Stimulated activated CD4-positive, alpha-beta T cell treated with anti-CD3 and anti-CD28 coated beads, TNF-alpha, amount 100 ng/mL, for 48 hours (primary cell): ENCODE data around the gene MYL11.
"Not testable (repeated sequence)": the region's sequence is repeated elsewhere in the genome, so short reads cannot be mapped to it uniquely, and the experiment has no call there.

ENCODE experiments used
- DNase-seq, 3 donors: peaks; one replicate each; pipeline ENCODE4 v3.0.0-alpha.2; 2020; ENCODE audit warnings: low read depth in 3 of 3

Gene MYL11

DNA sequence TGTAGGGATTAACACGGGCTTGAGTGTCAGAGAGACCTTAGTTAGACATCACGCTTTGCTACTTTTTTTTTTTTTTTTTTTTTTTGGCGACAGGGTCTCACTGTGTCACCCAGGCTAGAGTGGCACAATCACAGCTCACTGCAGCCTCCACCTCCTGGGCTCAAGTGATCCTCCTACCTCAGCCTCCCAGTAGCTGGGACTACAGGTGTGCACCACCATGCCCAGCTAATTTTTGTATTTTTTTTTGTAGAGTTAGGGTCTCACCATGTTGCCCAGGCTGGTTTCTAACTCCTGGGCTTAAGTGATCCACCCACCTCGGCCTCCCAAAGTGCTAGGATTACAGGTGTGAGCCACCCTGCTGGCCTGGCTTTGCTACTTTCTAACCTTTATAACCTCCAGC, 22.0 kb downstream of the MYL11 start:
- not testable (repeated sequence) for DNase-seq

DNA sequence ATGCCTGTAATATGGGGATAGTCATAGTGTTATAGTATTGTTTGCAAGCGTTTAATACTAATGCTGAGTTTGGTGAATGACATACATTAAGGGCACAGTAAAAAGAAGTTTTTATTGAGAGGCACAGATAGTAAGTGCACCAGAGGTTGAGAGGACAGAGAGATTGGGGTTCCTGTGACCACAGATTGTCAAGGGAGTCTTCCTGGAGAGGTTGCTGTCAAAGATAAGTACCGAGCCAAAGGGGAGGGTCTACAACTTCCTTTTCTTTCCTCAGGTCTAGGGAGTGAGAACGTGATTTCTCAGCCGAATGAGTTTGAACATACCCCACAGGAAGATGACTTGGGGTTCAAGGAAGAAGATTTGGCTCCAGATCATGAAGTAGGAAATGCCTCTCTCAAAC, 22.5 kb downstream of the MYL11 start:
- no peak for DNase-seq

DNA sequence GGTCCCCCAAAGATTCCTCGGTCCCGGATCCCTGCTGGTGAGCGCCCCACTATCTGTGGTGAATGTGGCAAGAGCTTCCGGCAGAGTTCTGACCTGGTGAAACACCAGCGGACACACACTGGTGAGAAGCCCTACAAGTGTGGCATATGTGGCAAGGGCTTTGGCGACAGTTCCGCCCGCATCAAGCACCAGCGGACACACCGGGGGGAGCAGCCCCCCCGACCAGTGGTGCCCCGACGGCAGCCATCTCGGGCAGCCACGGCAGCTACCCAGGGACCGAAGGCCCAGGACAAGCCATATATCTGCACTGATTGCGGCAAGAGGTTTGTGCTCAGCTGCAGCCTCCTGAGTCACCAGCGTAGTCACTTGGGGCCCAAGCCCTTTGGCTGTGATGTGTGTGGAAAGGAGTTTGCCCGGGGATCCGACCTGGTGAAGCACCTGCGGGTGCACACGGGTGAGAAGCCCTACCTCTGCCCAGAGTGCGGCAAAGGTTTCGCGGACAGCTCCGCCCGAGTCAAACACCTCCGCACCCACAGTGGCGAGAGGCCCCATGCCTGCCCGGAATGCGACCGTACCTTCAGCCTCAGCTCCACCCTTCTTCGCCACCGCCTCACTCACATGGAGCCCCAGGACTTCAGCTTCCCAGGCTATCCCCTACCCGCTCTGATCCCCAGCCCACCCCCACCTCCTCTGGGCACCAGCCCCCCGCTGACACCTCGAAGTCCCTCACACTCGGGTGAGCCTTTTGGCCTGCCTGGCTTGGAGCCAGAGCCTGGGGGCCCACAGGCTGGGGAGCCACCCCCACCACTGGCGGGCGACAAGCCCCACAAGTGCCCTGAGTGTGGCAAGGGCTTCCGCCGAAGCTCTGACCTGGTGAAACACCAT, 23.4 kb downstream of the MYL11 start:
- DNase-seq, result no peak

DNA sequence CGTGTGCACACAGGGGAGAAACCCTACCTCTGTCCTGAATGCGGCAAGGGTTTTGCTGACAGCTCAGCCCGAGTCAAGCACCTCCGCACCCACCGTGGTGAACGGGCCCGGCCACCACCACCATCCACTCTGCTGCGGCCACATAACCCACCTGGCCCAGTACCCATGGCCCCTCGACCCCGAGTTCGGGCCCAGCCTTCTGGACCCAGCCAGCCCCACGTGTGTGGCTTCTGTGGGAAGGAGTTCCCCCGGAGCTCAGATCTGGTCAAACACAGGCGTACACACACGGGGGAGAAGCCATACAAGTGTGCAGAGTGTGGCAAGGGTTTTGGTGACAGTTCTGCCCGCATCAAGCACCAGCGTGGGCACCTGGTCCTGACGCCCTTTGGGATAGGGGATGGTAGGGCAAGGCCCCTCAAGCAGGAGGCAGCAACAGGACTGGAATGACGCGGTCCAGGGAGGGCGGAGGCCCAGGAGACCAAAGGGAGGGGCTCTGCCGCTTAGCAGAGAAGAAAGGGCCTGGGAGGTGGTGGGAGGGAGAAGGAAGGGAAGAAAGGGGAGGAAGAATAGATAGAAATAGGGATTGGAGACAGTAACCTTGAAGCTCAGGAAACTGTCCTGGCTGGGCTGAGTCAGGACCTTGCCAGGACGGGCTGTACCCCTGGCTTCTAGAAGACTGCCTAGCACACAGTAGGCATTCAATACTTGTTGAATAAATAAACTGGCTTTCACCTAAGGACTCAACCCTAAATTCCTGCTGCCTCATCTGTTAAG, 24.2 kb downstream of the MYL11 start:
- DNase-seq, result no peak

DNA sequence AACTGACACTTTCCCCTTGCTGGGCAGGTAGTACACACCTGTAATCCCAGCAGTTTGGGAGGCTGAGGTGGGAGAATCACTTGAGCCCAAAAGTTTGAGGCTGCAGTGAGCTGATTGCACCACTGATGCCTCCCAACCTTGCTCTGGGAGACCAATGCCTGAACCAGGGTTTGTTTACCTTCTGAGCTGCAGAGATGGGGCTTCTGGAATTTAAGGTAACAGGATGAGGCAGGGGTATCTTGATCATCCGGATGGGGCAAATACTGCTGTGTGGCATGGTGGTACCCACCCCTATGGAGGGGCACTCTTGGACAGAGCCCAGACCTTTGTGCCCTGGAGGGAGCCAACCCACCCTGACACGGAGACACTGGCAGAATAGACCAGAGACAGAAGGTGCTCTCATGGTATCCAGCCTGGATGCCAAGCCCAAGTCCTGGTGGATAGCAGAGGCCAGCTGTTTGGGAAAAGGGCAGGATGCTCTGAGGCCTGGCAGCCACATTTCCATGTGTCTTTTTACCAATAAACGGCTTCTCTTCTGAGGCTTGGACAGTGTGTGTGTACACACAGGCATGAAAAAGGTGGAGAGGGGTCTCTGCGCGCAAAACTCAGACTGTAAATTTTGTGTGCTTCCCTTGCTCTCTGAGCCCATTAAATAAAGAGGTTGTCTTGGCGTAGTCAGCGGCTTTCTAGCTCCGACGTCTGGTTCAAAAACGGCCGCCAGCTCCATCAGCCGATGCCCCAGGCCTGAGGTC, 25.0 kb downstream of the MYL11 start:
- no peak for DNase-seq

DNA sequence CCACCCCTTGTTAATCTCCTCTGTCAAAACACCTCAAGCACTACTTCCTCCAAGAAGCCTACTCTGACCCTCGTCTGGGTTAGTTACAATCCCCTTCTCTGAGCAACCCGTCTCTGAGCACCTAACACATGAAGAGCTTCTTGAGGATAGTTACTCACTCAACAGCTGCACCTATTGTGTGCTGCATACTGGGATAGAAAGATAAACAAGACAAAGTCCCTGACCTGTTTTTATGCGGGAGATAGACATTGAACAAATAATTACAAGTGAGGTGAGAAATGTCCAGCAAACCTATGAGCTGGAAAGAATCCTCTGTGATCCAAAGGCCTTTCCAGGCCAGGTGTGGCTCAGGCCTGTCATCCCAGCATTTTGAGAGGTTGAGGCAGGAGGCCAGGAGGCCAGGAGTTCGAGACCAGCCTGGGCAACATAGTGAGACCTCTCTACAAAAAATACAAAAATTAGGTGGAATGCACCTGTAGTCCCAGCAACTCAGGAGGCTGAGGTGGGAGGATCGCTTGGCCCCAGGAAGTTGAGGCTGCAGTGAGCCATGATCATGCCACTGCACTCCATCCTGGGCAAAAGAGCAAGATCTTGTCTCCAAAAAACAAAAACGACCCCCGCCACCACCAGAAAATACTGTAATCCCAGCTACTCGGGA, 27.3 kb downstream of the MYL11 start:
- no peak for DNase-seq

DNA sequence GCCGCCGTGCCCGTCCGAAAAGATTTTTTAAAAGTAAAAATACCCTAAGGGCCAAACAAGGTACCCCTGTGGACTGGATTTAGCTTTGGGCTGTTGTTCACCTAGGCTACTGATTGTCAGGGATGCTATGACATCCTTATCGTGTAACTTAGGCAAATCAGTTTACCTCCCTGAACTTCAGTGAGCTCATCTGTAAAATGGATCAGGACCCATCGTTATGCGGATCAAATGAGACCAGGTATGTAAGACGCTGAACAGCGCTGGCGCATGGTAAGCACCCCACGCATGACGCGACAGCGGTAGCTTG, 32.1 kb downstream of the MYL11 start:
- no peak for DNase-seq

DNA sequence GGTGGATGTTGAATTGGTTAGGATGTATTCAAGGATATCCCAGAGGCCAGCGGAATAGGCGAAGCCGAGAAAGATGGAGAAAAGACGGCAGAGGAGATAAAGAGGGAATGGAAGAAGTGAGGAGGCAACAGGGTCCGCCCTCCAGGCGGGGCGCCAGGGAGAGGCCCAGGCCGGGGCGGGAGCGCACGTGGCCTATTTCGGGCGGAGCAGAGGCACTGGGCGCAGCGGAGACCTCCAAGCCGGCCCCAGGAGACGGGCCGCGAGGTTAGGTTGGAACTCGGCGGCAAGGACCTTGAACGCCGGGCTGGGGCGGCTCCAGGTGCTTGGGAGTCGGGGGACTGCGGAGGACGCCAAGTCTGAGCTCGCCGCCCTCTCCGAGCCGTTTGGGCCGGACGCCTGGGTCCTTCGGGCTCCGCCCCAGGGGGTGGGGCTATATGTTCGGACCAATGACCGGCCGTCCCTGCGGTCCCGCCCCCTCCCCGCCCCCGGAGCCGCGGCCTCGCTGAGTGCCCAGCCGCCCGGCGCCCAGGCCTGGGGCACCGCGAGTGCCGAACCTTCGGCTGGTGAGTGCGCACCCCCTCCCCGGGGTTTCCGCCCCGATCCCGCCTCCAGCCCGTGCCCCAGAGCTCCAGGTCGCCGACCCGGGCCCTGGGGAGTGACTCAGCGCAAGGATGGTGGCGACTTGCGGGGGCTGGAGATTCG, 32.7 kb downstream of the MYL11 start, which contains the start of gene ZNF771:
Gene ZNF771, plus strand, starts transcription at position 505 of the 702 bp plus-strand sequence. CDS start 448 bp downstream, outside the sequence.
- DNase-seq, result peak; percentile 85 to 98 (median 90)

DNA sequence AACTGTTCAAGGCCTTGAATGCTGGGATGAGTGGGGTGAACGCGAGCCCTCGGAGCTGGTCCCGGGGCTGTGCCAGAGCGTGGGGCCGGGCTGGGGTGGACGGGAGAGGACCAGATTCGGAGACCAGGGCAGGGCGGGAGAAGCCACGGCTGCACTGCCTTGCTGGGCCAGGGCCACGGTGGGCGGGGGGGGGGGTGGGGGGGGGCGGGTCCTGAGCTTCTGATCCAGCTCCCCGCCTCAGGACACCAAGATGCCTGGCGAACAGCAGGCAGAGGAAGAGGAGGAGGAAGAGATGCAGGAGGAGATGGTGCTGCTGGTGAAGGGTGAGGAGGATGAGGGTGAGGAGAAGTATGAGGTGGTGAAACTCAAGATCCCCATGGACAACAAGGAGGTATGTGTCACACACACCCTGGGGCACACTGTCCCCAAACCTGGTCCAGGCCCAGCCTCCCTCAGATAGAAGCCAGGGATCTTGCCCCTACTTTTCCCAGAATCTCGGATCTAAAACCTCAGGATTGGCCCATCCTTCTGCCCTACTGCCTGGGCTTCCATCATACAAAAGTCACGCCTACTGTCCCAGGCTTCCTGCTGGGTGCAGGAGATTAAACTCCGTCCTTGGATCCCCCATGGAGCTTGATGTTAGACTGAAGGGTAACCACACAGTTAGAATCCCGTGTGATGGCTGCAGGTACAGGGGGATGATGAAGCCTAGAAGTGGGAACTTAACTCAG, 33.4 kb downstream of the MYL11 start:
- no peak for DNase-seq

DNA sequence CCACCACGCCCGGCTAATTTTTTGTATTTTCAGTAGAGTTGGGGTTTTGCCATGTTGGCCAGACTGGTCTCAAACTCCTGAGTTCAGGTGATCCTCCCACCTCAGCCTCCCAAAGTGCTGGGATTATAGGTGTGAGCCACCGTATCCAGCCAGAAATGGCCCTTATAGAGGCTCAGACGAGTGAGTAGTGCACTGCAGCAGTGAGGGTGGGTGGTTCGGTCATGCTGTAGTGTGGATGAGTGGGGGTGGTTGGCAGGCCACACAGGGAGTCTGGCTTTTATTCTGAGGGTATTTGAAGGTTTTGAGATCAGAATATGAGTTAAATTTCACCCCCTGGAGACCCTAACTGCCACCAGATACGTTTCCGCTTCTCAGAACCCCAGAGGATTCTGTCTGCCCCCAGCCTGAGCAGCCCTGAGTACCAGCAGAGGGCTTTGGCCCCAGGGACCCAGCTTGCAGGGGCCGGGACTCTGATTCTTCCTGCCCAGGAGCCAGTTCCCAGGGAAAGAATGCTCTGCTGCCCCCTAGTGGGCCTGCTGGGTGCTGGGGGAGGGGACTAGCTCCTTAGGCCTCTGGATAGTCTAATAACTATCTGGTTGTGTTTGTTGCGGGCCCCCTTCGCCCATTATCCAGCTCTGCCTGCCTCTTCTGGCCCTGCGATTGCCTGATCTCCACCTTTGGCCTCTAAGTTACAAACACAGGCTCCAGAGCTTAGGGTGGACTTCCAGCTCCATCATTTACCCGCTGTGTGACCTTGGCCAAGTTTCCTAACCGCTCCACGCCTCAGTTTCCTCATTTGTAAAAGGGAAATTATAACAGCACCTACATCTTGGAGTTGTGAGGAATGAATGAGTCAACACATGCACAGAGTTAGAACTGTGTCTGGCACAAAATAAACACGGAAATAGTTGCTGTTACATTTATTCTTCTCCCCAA, 34.8 kb downstream of the MYL11 start:
- peak; percentile 80 to 92 (median 87) for DNase-seq

DNA sequence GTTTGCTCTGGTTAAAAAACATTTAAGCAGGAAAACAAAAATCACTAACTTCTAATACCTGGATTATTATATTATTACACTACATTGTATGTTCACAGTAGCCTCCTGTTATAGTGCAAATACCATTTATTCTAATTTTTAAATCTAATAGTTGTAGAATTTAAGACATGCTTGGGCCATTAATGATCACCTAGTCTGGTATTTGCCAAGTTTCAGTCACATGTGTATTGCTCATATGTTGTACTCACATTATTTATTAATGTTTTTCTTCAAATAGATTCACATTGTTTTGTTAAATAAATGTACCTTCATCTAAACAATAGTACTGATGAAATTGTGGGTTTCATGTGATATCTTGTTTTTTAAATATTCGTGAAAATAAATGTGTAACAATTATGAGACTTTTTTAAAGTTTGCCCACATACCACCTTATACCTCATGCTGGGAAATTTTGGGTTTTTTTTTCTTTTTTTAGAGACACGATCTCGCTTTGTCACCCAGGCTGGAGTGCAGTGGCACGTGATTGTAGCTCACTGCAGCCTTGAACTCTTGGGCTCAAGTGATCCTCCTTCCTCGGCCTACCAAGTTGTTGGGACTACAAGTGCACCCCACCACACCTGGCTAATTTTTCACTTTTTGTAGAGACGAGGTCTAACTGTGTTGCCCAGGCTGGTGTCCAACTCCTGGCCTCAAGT, 38.7 kb downstream of the MYL11 start:
- no peak for DNase-seq

DNA sequence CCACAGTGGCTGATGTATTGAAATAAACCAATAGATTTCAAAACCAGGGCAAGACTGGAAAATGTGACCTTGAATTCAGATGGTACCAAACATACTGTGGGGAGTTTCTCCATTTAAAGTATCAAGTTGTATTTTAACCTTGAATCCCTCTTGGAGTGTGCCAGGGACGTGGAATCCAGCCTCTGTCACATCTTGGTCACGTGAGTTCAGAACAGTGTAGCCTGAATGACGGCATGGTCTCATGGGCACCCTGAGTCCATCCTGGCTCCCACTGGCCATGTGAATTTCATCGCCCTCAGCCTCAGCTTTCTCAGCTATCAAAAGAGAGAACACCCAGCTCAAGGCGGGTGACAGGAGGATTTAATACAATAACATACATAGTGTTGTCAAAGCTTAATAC, 39.6 kb downstream of the MYL11 start:
- DNase-seq, result no peak

DNA sequence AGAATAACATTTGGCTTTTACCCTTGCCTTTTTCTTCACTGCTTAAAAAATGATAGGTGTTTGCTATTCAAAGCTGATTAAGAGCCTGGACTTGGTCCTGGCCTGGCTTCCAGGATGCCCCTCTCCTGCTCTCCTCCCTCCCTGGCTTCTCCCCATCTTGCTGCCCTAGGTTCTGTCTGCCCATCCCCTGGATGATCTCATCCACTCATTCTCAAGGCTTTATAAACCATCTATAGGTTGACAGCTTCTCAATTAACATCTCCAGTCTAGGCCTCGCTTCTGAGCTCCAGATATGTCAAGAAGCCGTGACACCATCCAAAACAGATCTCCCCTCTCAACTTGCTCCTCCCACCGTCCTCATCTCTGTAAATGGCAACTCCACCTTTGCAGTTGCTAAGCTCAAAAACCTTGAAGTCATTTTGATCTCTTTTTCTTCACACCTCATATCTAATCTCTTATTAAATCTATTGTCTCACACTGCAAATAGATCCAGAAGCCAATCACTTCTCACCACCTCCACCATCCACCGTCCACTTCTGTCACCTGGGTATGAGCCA, 41.5 kb downstream of the MYL11 start:
- no peak for DNase-seq

DNA sequence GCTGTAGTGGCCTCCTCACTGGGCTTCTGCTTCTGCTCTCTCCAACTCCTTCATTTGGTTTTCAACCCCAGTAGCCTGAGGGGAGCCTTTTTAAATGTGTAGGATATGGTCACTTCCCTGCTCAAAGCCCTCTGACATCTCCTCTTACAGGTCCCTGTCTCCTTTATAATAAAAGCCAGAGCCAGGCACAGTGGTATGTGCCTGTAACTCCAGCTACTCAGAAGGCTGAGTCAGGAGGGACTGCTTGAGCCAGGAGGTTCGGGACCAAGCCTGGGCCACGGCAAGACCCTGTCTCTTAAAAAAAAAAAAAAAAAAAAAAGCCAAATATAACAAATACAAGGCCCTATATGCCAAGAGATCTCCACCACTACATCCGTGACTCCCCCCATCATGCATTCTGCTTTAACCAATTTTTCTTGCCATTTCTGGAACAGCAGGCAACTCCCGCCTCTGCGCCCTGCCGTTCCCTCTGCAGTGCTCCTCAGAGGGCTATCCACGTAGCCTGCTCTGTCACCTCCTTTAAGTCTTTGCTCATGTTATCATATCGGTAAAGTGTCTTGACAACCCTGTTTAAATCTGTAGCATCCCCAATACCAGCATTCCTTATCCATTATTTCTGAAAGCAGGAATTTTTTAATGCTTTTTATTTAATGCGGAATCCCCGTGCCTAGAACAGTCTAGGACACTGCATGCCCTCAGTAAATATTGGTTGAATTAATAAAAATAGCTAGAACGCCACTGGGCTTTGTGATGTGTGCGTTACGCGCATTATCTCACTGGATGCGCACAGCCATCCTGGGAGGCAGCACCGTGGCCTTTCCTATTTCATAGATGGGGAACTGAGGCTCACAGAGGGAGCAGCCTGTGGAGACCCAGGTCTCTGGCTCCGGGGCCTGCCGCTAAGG, 42.3 kb downstream of the MYL11 start:
- DNase-seq, result no peak

DNA sequence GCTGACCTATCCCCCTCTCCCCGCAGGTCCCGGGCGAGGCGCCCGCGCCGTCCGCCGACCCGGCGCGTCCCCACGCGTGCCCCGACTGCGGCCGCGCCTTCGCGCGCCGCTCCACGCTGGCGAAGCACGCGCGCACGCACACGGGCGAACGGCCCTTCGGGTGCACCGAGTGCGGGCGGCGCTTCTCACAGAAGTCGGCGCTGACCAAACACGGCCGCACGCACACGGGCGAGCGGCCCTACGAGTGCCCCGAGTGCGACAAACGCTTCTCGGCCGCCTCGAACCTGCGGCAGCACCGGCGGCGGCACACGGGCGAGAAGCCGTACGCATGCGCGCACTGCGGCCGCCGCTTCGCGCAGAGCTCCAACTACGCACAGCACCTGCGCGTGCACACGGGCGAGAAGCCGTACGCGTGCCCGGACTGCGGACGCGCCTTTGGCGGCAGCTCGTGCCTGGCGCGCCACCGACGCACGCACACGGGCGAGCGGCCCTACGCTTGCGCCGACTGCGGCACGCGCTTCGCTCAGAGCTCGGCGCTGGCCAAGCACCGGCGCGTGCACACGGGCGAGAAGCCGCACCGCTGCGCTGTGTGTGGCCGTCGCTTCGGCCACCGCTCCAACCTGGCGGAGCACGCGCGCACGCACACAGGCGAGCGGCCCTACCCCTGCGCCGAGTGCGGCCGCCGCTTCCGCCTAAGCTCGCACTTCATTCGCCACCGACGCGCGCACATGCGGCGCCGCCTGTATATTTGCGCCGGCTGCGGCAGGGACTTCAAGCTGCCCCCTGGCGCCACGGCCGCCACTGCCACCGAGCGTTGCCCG, 43.1 kb downstream of the MYL11 start:
- DNase-seq, result peak; percentile 71 to 82 (median 78)
